ENCODE results near the gene OR4A16.

OR4A16 gene

GRCh38 chr11:55342901-55343300 lies at the start of gene OR4A16:
Gene OR4A16 (plus strand): TSS chr11:55343201. CDS start chr11:55343201, 0 bp downstream.
- DNase-seq: no peak

- DNase-seq: no peak
Observed at GRCh38 chr11:55324500-55324899, 18.5 kb upstream of the OR4A16 start.

- DNase-seq: no peak
Observed at GRCh38 chr11:55345306-55345705, 2.3 kb downstream of the OR4A16 start.

- no peak for DNase-seq
Observed at GRCh38 chr11:55349032-55349431, 6.0 kb downstream of the OR4A16 start.

- DNase-seq: no peak
Observed at GRCh38 chr11:55357560-55358184, 14.7 kb downstream of the OR4A16 start.

- DNase-seq: no peak
Observed at GRCh38 chr11:55367674-55368073, 24.7 kb downstream of the OR4A16 start, which contains the start of gene OR4A15. Gene OR4A15 (plus strand): TSS chr11:55367974. CDS start chr11:55367974, 0 bp downstream.
